ENCODE measurements around the gene NR1H4. TPM values are rescaled to one million over a fixed set of nuclear protein-coding genes. Genes with fewer than 3 reads are reported as not detected.

Gene NR1H4
- total and polyA plus RNA-seq, 2 of the 8 experiments (the other 6 are each of a cell fraction or from before 2014, with no cell fraction given): not detected

- POLR2A ChIA-PET (ENCODE audit: partially characterized antibody): no interaction called here
- H2AFZ ChIP-seq (ENCODE audit: low read length): no peak overlapping the region
Observed at GRCh38 chr12:100555722-100556121, 82.1 kb downstream of the NR1H4 start.

More at GRCh38 chr12:100555722-100556121, 82.1 kb downstream of the NR1H4 start:
- no peaks in the 10 kb centered on the region for H3K9me3 ChIP-seq (ENCODE audit: insufficient read depth in 2 of 2, low read depth in 1 of 2, low read length in 1 of 2)
- no peak overlapping the region for H4K5ac ChIP-seq (ENCODE audit: insufficient read length, low read depth, low read length)
- H3K23ac ChIP-seq (ENCODE audit: insufficient read length): no peak overlapping the region
- H4K8ac ChIP-seq (ENCODE audit: extremely low read depth, insufficient read depth, low read length): no peak overlapping the region
- no peak overlapping the region for H3K4me3 ChIP-seq (ENCODE audit: extremely low read depth in 1 of 4, insufficient read depth in 2 of 4, low read depth in 3 of 4, low read length in 4 of 4)
- no peak overlapping the region for H3K14ac ChIP-seq (ENCODE audit: insufficient read length)
- peaks cover 0 to 1% (median 0%) of the 10 kb centered on the region in 4 experiments; a peak in 1 of 7 replicates for H3K27me3 ChIP-seq (replicated peaks in 1 of 4; ENCODE audit: control insufficient read depth in 3 of 4, extremely low read depth in 1 of 4, insufficient read depth in 3 of 4, low read length in 3 of 4)
- no peak overlapping the region for H4K91ac ChIP-seq (replicated peaks; ENCODE audit: insufficient read length, low read length)
- no peaks in the 10 kb centered on the region for H3K79me2 ChIP-seq (ENCODE audit: control insufficient read depth in 1 of 2, insufficient read depth in 2 of 2, low read length in 2 of 2)
- H2BK12ac ChIP-seq (ENCODE audit: low read depth, low read length): no peak overlapping the region
- no peak overlapping the region for H3K4ac ChIP-seq (replicated peaks; ENCODE audit: insufficient read length, low read depth, low read length)
- no peak overlapping the region for H2BK15ac ChIP-seq (ENCODE audit: low read length)
- H2BK20ac ChIP-seq (ENCODE audit: low read length): no peak overlapping the region
- H3K18ac ChIP-seq (ENCODE audit: extremely low read depth, low read length): no peak overlapping the region
- CTCF ChIA-PET (ENCODE audit: partially characterized antibody): interaction anchor here (0.7 to 4.6 kb wide), 28 partner anchors 8 to 318 kb away, joined by 3 to 94 read pairs (median 6); partner anchors contain the start of genes GAS2L3 and SLC17A8
- TF ChIP-seq, protein P1, sequence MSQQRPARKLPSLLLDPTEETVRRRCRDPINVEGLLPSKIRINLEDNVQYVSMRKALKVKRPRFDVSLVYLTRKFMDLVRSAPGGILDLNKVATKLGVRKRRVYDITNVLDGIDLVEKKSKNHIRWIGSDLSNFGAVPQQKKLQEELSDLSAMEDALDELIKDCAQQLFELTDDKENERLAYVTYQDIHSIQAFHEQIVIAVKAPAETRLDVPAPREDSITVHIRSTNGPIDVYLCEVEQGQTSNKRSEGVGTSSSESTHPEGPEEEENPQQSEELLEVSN (IDR thresholded peaks at IDR 0.05): no peak
- TF ChIP-seq SIN3A (conservative IDR thresholded peaks at IDR 0.05 in 1 of 2, IDR thresholded peaks at IDR 0.05 in 1 of 2; ENCODE audit: low read depth in 1 of 2, low read length in 2 of 2): no peak
- H3K4me2 ChIP-seq (ENCODE audit: insufficient read depth in 1 of 2, low read depth in 2 of 2, low read length in 2 of 2): no peak overlapping the region
- no peak overlapping the region for H3K27ac ChIP-seq (ENCODE audit: low read depth, low read length)
- H2BK120ac ChIP-seq (replicated peaks; ENCODE audit: low read depth, low read length): no peak overlapping the region
- no peaks in the 10 kb centered on the region for H3K4me1 ChIP-seq (replicated peaks in 1 of 4; ENCODE audit: control insufficient read depth in 3 of 4, insufficient read depth in 4 of 4, low read length in 3 of 4)
- no peaks in the 10 kb centered on the region for H3K23me2 ChIP-seq (ENCODE audit: low read depth, low read length)
- FAIRE-seq (no peak), DNase-seq (ENCODE audit: low read depth in 1 of 2, low spot score in 2 of 2) (no peak)
- H4K20me1 ChIP-seq (replicated peaks in 1 of 2; ENCODE audit: control insufficient read depth in 1 of 2, insufficient read depth in 2 of 2, low read length in 2 of 2): no peaks in the 10 kb centered on the region
- no peak overlapping the region for H2BK5ac ChIP-seq (ENCODE audit: low read depth, low read length)
- H3K9ac ChIP-seq (replicated peaks in 1 of 4; ENCODE audit: extremely low read depth in 1 of 4, low read depth in 3 of 4, low read length in 3 of 4): no peak overlapping the region
- no peaks in the 10 kb centered on the region for H3K79me1 ChIP-seq (ENCODE audit: low read depth, low read length)
- no peak overlapping the region for H3K56ac ChIP-seq (replicated peaks; ENCODE audit: insufficient read length, low read depth, low read length)
- no peak overlapping the region for H2AK5ac ChIP-seq (ENCODE audit: low read depth, low read length)
- WGBS, 2 experiments (ENCODE audit: extremely low coverage in 1 of 2, insufficient coverage in 1 of 2, insufficient read length in 1 of 2, insufficient replicate concordance in 2 of 2, low coverage in 1 of 2, low lambda C conversion rate in 2 of 2, missing lambda C conversion rate in 1 of 2): 93% methylated on average over 2 of the region's 2 CpGs; no CpG with 5 or more reads in 1 of the 2 experiments
- H3K36me3 ChIP-seq (ENCODE audit: control insufficient read depth in 2 of 4, insufficient read depth in 4 of 4, low read length in 3 of 4): no peaks in the 10 kb centered on the region

Data from H1 (cell line).